ENCODE data around the gene MAML3.

MAML3 gene

GRCh38 chr4:139773560-139774318 is 380.2 kb downstream of the MAML3 start:
- no peak for DNase-seq

- no peak for DNase-seq
Measured at GRCh38 chr4:139770361-139770760, 383.6 kb downstream of the MAML3 start.

GRCh38 chr4:139769364-139769763 is 384.6 kb downstream of the MAML3 start:
- DNase-seq = no peak

GRCh38 chr4:139768896-139769295 is 385.1 kb downstream of the MAML3 start:
- DNase-seq = no peak

- DNase-seq = no peak
Measured at GRCh38 chr4:139768366-139768765, 385.6 kb downstream of the MAML3 start.

GRCh38 chr4:139767585-139767984 is 386.4 kb downstream of the MAML3 start:
- DNase-seq = no peak

GRCh38 chr4:139767168-139767567 is 386.8 kb downstream of the MAML3 start:
- DNase-seq = no peak

GRCh38 chr4:139764686-139765310 is 389.2 kb downstream of the MAML3 start:
- no peak for DNase-seq

- peak in 1 of 2 experiments; percentile 1 for DNase-seq
Measured at GRCh38 chr4:139764182-139764581, 389.8 kb downstream of the MAML3 start.

- peak in 1 of 2 experiments; percentile 4 for DNase-seq
Measured at GRCh38 chr4:139763672-139764071, 390.3 kb downstream of the MAML3 start.

GRCh38 chr4:139763205-139763604 is 390.8 kb downstream of the MAML3 start:
- DNase-seq = peak; percentile 64 to 73

- DNase-seq = no peak
Measured at GRCh38 chr4:139762720-139763119, 391.3 kb downstream of the MAML3 start.

- DNase-seq = peak; percentile 73 to 90
Measured at GRCh38 chr4:139761461-139761860, 392.5 kb downstream of the MAML3 start.

GRCh38 chr4:139760567-139760966 is 393.4 kb downstream of the MAML3 start:
- DNase-seq = no peak

- no peak for DNase-seq
Measured at GRCh38 chr4:139759097-139759496, 394.9 kb downstream of the MAML3 start.

GRCh38 chr4:139756391-139757180 is 397.4 kb downstream of the MAML3 start:
- DNase-seq = no peak

GRCh38 chr4:139754938-139755337 is 399.0 kb downstream of the MAML3 start:
- DNase-seq = peak in 1 of 2 experiments; percentile 28

GRCh38 chr4:139753686-139754085 is 400.3 kb downstream of the MAML3 start:
- DNase-seq = no peak

GRCh38 chr4:139749835-139750498 is 404.0 kb downstream of the MAML3 start:
- DNase-seq = no peak

GRCh38 chr4:139749338-139749737 is 404.6 kb downstream of the MAML3 start:
- DNase-seq = no peak

GRCh38 chr4:139746431-139747171 is 407.4 kb downstream of the MAML3 start:
- peak; percentile 36 to 61 for DNase-seq

GRCh38 chr4:139745111-139745639 is 408.8 kb downstream of the MAML3 start:
- DNase-seq = peak; percentile 13 to 64

Measured in NCI-H524 (cell line).